Vagina (tissue), 2 donors: ENCODE results near the gene CWC22.

Experiments
- POLR2A ChIP-seq, 2 donors: fragments of 450-650 bp; IDR thresholded peaks; one replicate each; pipeline ENCODE4 v1.6.1; 2017; ENCODE audit warnings: antibody characterized with exemption in 2 of 2, mild to moderate bottlenecking in 2 of 2, moderate library complexity in 2 of 2
- POLR2AphosphoS5 ChIP-seq, 2 donors: sonication (generic); formaldehyde crosslinking; IDR thresholded peaks; one replicate each; pipeline ENCODE4 v1.9.0; 2017; ENCODE audit warnings: antibody characterized with exemption in 2 of 2, mild to moderate bottlenecking in 2 of 2, low read depth in 1 of 2; ENCODE audit not compliant: insufficient read depth in 1 of 2
- TF ChIP-seq, protein P1 (sequence below), 3 experiments: fragments of 450-650 bp in 2 of 3; fragments of 200-600 bp in 1 of 3; sonication (generic) in 1 of 3; IDR thresholded peaks; one replicate each; pipeline ENCODE4 v1.5.1; 2017 to 2019; ENCODE audit warnings: antibody characterized with exemption in 3 of 3, mild to moderate bottlenecking in 2 of 3, moderate library complexity in 2 of 3

DNA sequence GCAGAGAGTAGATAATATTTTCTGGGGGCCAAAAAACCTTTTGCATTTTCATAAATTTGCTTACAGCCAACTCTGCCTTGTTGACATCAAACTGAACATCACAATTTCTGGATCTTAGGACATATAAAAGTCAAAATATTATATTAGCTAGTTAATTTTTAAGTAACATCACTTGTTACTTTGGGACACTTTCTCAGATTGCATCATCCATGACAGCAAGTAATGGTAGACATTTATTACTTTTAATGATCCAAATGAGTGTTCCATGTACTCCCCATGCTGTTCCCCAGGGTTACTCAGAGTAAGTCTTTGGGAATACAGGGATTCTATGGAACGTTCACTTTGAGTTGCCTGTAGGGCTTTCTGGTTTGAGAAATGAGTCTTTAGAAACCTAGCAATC lies 39.1 kb upstream of the CWC22 start:
- TF ChIP-seq, protein P1, sequence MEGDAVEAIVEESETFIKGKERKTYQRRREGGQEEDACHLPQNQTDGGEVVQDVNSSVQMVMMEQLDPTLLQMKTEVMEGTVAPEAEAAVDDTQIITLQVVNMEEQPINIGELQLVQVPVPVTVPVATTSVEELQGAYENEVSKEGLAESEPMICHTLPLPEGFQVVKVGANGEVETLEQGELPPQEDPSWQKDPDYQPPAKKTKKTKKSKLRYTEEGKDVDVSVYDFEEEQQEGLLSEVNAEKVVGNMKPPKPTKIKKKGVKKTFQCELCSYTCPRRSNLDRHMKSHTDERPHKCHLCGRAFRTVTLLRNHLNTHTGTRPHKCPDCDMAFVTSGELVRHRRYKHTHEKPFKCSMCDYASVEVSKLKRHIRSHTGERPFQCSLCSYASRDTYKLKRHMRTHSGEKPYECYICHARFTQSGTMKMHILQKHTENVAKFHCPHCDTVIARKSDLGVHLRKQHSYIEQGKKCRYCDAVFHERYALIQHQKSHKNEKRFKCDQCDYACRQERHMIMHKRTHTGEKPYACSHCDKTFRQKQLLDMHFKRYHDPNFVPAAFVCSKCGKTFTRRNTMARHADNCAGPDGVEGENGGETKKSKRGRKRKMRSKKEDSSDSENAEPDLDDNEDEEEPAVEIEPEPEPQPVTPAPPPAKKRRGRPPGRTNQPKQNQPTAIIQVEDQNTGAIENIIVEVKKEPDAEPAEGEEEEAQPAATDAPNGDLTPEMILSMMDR (IDR thresholded peaks at IDR 0.05) = no peak
- no peak for TF ChIP-seq POLR2AphosphoS5 (IDR thresholded peaks at IDR 0.05; ENCODE audit: insufficient read depth in 1 of 2, low read depth in 1 of 2)
- TF ChIP-seq POLR2A (IDR thresholded peaks at IDR 0.05) = no peak
